IPS DF 6.9 (cell line): ENCODE results near the gene DCUN1D2.

Source experiments
- DNase-seq: peaks from one replicate; pipeline ENCODE4 v3.0.0-alpha.2; 2013; ENCODE audit warnings: low read depth, low spot score
- H3K27ac ChIP-seq: one replicate; pipeline ENCODE4 v1.5.1; 2013; ENCODE audit warnings: low read length, control low read depth
- H3K27me3 ChIP-seq: 2 replicates; pipeline ENCODE4 v1.6.1; 2013; ENCODE audit warnings: mild to moderate bottlenecking, low read length; ENCODE audit not compliant: control insufficient read depth, insufficient read depth
- H3K36me3 ChIP-seq: 2 replicates; pipeline ENCODE4 v1.6.1; 2013; ENCODE audit warnings: low read length; ENCODE audit not compliant: control insufficient read depth, insufficient read depth
- H3K4me1 ChIP-seq: 2 replicates; pipeline ENCODE4 v1.6.1; 2013; ENCODE audit warnings: low read length; ENCODE audit not compliant: control insufficient read depth, insufficient read depth
- H3K4me3 ChIP-seq: 2 replicates; pipeline ENCODE4 v1.5.1; 2013; ENCODE audit warnings: mild to moderate bottlenecking, low read length
- H3K9me3 ChIP-seq: 2 replicates; pipeline ENCODE4 v1.6.1; 2013; ENCODE audit warnings: low read length, inconsistent platforms; ENCODE audit not compliant: control insufficient read depth, insufficient read depth
- WGBS: extraction: QIAGEN DNeasy Blood & Tissue Kit; methylation state at CpG from one replicate; pipeline ENCODE4 v1.1.7; 2013; ENCODE audit warnings: mixed read lengths, missing lambda C conversion rate; ENCODE audit not compliant: insufficient read length, insufficient coverage; 5-methylcytosine and 5-hydroxymethylcytosine counted together

Gene DCUN1D2

DNA sequence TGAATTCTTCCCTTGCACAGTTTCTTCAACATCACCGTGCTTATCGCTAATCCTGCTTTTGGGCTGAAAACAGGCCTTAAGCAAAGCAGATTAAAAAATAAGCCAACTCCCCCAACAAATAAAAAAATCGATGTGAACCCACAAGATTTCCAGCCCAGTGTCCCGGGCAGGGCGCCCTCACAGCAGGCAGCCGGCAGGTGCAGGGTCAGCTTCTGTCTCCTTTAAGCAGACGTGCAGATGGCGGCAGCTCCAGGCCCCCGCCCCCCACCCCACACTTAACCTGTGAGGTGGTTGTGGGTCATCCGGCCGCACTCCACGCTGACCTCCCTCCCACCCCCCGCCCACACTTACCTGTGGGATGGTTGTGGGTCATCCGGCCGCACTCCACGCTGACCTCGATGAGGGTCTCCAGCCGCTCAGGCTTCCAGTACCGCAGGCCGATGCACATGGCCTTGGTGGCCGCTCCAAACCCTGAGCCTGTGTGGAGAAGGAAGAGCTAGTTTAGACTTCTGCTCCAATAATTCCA lies 57.1 kb downstream of the DCUN1D2 start:
- Histone ChIP-seq H3K27me3 (no peaks in the 10 kb centered on the region), H3K27ac (no peak overlapping the region), H3K4me3 (no peak overlapping the region), H3K36me3 (no peaks in the 10 kb centered on the region), H3K9me3 (no peaks in the 10 kb centered on the region), H3K4me1 (no peaks in the 10 kb centered on the region)
- no peak for DNase-seq
- no CpG with 5 or more reads among the region's 21 CpGs for WGBS

DNA sequence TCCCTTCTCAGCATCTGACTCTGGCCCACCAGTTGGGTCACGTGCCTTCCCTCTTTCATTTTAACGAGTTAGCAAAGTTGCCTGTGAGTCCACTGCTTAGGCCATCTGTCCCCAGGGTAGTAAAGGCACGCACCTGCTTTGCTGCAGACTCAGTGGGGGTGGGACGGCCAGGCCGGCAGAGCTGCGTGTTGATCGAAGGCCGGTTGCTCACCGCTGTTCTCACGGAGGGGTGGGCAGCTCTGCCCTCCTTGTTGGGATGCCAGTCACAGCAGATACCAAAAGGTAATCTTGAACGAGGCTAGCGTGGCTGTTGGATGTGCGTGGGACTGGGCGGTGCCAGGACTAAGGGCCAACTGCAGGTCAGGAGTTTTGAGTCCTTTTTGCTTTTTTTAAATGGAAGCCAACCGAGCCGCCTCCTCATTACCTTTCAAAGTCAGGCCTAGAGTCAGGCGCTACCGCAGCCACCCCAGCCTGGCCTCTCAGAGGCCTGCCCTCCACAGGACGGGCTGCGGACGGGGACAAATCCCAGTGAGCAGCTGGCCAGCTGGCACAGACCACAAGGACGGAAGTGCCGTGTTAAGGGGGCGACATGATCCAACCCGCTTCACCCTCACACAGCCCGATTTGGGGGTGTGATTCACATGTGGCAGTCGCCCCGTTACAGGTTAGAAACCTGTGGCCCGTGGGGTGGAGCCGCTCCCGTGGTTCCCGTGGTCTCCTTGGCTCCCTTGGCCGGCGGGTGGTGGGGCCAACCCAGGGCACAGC lies 57.8 kb downstream of the DCUN1D2 start:
- no peak overlapping the region for H3K27ac ChIP-seq
- no peak overlapping the region for H3K4me3 ChIP-seq
- H3K27me3 ChIP-seq: no peaks in the 10 kb centered on the region
- H3K9me3 ChIP-seq: no peaks in the 10 kb centered on the region
- WGBS: no CpG with 5 or more reads among the region's 34 CpGs
- no peaks in the 10 kb centered on the region for H3K36me3 ChIP-seq
- H3K4me1 ChIP-seq: no peaks in the 10 kb centered on the region
- DNase-seq: no peak

DNA sequence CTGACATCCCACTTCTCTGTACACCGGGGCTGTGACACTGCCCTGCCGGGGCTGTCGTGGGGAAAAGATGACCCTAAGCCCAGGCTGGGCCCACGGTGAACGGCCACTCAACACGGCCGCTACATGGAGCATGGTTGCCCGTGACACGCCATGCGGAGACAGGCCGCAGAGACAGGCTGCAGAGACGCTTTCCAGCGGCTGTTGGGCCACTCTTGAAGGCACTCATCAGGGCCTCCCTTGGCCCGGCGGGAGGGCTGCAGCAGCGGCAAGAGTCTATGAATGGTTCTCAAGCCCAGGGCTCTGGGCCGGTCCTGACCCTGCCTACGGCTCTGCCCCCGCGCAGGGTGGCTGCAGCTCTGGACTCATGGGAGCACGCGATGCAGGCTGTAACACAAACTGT lies 59.3 kb downstream of the DCUN1D2 start:
- no peak overlapping the region for H3K27ac ChIP-seq
- DNase-seq: no peak
- no peak overlapping the region for H3K4me3 ChIP-seq
- no CpG with 5 or more reads among the region's 22 CpGs for WGBS
- no peaks in the 10 kb centered on the region for H3K4me1 ChIP-seq
- no peaks in the 10 kb centered on the region for H3K36me3 ChIP-seq
- no peaks in the 10 kb centered on the region for H3K9me3 ChIP-seq
- no peaks in the 10 kb centered on the region for H3K27me3 ChIP-seq

DNA sequence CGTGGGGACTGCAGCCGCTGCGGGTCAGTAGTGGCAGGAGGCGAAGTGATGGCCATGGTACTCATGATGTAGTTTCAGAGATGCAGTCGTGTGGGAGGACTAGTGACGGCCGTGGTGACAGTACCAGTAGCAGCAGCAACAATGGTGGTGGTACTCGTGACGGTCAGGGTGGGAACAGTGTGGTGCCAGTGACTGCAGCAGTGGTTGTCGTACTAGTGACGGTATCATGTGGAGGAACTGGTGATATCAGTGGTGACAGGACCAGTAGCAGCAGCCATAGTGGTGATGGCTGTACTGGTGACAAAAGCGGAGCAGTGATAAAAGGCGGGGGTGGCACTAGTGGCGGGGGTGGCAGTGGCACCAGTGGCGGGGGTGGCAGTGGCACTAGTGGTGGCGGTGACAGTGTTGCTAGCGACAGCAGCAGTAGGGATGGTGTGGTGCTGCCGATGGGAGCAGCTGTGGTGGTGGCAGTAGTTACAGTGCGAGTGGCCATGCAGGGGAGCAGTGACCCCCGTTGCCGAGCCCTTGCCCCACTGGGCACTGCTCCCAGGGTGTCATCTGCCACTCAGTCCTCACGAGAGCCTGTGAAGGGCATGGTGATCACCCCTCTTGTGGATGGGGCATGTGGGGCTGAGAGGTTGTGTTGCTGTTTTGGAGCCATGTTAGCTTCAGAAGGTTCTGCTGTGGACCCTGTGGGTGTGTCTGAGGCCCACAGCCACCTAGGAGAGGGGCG lies 60.0 kb downstream of the DCUN1D2 start:
- no peak for DNase-seq
- Histone ChIP-seq H3K4me1 (no peaks in the 10 kb centered on the region), H3K27me3 (no peaks in the 10 kb centered on the region), H3K36me3 (no peaks in the 10 kb centered on the region), H3K9me3 (no peaks in the 10 kb centered on the region), H3K27ac (no peak overlapping the region), H3K4me3 (no peak overlapping the region)
- no CpG with 5 or more reads among the region's 23 CpGs for WGBS

DNA sequence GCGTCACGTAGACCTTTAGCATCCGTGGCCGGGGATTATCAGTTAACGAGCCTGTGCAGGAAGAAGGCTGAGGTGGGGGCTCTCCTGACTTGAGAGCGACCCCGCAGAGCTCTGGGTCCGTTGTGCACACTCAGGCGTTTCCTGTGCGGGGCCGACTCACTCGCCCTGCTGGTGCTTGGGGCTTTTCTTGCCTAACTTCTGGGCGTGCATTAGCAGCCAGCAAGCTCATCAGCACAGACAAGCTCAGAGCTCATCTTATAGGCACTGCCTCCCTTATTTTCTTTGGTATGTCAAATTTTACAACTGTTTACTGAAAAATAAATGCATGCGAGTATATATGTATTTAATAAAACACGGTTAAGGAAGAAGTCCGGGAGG lies 60.9 kb downstream of the DCUN1D2 start:
- H3K36me3 ChIP-seq: no peaks in the 10 kb centered on the region
- H3K27me3 ChIP-seq: no peaks in the 10 kb centered on the region
- DNase-seq: no peak
- no peaks in the 10 kb centered on the region for H3K4me1 ChIP-seq
- WGBS: no CpG with 5 or more reads among the region's 16 CpGs
- no peak overlapping the region for H3K4me3 ChIP-seq
- H3K9me3 ChIP-seq: no peaks in the 10 kb centered on the region
- no peak overlapping the region for H3K27ac ChIP-seq

DNA sequence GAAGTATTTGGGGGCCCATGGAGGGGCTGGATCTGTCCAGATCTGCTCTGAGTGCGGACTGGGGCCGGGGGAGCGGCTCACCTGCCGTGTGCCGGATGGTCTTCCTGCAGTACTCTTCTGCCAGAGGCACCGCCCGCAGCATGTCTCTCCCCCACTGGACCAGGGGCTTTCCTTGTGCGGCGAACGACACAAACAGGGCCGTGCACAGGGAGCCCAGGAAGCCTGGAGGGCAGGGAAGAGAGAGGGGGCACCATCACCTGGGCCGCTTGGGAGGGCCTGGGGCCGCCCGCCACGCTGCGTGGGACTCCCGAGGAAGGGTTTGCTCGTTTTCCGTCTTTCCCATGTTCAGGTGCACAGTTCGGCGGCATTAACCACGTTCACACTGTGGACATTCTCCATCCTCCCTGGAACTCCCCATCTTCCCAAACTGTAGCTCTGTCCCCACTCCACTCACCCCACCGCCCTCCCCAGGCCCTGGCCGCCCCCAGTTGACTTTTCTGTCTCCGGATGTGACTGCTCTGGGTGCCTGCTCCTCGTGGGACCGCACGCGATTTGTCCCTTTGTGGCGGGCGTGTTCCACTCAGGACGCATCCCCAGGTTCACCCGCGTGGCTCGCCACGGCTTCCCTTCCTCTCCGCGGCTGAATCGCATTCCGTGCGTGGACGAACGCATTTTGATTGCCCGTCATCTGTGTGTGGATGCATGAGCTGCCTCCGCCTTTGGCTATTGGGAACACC lies 61.5 kb downstream of the DCUN1D2 start:
- Histone ChIP-seq H3K4me1 (no peaks in the 10 kb centered on the region), H3K9me3 (no peaks in the 10 kb centered on the region), H3K36me3 (no peaks in the 10 kb centered on the region), H3K27me3 (no peaks in the 10 kb centered on the region), H3K27ac (no peak overlapping the region), H3K4me3 (no peak overlapping the region)
- WGBS: no CpG with 5 or more reads among the region's 45 CpGs
- no peak for DNase-seq

DNA sequence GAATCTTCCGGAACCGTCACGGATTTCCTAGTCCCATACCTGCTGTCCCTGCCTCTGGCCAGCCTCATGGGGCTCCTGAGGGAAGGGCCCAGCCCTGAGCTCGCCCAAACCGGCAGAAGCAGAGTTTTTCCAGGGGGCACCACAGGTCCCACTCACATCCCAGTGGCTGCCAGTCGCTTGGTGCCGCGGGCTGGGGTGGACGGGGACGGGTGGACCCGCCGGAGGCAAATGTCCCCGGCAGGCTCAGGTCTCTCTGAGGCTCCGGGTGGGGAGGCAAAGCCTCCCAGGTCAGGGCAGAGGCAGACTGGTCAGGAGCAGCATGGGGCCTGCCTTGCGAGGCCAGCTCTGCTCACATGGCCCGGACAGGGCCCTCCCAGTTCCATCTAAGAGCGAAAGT lies 62.0 kb downstream of the DCUN1D2 start:
- no peak for DNase-seq
- Histone ChIP-seq H3K27ac (no peak overlapping the region), H3K27me3 (no peaks in the 10 kb centered on the region)

DNA sequence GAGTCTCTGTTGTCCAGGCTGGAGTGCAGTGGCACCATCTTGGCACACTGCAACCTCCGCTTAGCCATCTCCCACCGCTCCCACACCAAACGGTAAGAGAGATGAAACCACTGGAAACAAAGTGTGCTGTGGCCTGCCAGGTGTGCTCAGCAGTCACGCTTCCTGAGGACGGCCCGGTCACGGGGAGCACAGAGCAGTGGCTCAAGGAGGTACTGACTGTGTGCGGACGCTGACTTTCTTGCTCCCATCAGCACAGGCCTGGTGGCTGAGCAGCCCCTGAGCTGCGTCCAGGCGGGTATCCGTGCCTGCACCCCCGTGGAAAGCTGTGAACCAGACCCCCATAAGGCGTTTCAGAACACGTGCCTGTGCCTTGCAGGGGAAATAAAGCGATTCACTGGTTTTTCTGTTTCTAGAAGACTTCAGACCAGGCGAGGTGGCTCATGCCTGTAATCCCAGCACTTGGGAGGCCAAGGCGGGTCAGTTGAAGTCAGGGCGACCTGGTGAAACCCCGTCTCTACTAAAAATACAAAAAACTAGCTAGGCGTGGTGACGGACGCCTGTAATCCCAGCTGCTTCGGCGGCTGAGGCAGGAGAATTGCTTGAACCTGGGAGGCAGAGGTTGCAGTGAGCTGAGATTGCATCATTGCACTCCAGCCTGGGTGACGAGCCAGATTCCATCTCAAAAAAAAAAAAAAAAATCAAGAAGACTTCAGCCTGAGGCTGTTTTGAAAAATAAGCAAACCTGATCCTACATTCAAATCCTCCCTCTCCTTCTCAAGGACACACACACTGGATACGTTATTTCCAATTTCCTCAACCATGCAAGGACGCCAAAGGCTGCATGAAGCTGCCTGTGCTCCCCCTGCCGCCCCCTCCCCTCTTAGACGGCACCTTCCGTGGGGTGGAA lies 62.7 kb downstream of the DCUN1D2 start:
- Histone ChIP-seq H3K27me3 (no peaks in the 10 kb centered on the region), H3K36me3 (no peaks in the 10 kb centered on the region), H3K4me1 (no peaks in the 10 kb centered on the region), H3K9me3 (no peaks in the 10 kb centered on the region), H3K4me3 (no peak overlapping the region), H3K27ac (no peak overlapping the region)
- no CpG with 5 or more reads among the region's 31 CpGs for WGBS
- no peak for DNase-seq

More for the DNA sequence above, 62.0 kb downstream of the DCUN1D2 start:
- no peaks in the 10 kb centered on the region for H3K36me3 ChIP-seq
- no peaks in the 10 kb centered on the region for H3K4me1 ChIP-seq
- H3K9me3 ChIP-seq: no peaks in the 10 kb centered on the region
- H3K4me3 ChIP-seq: no peak overlapping the region
- no CpG with 5 or more reads among the region's 17 CpGs for WGBS

DNA sequence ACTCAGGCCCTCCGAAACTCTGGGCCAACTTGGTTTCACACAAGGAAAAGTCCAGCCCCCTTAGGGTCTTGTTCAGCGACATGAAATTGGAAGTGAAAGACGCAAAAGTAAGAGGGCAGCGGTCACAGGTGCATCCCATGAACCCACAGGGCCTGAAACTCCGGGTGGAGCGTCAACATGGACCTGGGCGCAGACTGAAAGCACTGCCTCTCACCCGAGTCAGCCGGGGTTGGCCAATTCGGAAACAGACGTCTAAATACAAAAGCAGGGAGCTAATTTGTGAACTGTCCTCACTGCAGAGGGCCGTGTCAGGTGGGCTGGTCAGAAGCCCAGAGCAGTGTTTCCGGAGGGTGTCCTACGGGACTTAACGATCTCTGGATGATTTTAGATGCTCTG lies 63.9 kb downstream of the DCUN1D2 start:
- no peaks in the 10 kb centered on the region for H3K36me3 ChIP-seq
- H3K4me1 ChIP-seq: no peaks in the 10 kb centered on the region
- H3K9me3 ChIP-seq: no peaks in the 10 kb centered on the region
- DNase-seq: no peak
- WGBS: no CpG with 5 or more reads among the region's 15 CpGs
- H3K27ac ChIP-seq: no peak overlapping the region
- H3K27me3 ChIP-seq: no peaks in the 10 kb centered on the region
- H3K4me3 ChIP-seq: no peak overlapping the region
